ENCODE measurements around the gene MTCL1. TPM values are rescaled to one million over a fixed set of nuclear protein-coding genes. Genes with fewer than 3 reads are reported as not detected.

MTCL1 gene
- polyA plus RNA-seq, 1 experiment: 29.8 TPM

DNA sequence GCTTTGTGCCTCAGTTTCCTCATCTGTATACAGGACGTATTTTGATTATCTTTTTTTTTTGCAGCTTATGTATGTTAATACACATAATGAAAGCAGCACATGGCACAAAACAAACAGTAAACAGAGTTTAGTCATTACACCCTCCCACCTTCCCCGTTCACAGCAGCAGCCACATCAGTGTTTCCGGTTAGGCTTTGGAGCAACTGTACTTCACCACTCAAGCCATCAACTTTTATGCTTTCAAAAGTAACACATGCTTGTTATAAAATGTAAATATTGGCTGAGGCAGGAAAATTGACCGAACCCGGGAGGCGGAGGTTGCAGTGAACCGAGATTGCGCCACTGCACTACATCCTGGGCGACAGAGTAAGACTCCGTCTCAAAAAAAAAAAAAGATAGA is 117.3 kb downstream of the MTCL1 start:
- Histone ChIP-seq H3K4me3 (ENCODE audit: low read depth, low read length) (no peak overlapping the region), H3K27me3 (ENCODE audit: control insufficient read depth, insufficient read depth, low read length) (no peaks in the 10 kb centered on the region), H3K36me3 (ENCODE audit: control insufficient read depth, insufficient read depth, low read length) (peaks cover 45% of the 10 kb centered on the region)
- POLR2A ChIA-PET: no interaction called here
- CTCF ChIA-PET: no interaction called here
- DNase-seq (ENCODE audit: low read depth): no peak
- TF ChIP-seq CTCF (IDR thresholded peaks at IDR 0.05; ENCODE audit: insufficient read depth, low read depth, low read length): no peak

DNA sequence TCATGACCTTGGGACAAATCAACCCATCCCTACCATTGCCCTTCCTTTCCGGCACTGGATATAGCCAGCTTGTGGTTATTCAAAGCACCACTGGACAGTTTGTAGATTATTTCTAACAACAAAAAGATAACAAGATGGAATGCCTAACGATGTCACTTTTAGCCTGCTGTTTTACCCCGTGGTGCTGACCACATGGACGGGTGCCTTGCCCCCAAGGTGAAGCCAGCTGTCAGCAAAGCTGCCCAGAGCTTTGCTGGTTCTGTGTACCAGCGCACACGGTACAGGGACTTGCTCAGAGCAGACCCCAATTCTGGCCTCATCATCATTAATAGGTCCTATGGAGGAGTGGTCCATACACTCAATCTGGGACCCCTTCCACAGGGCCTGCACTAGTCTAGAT is 118.2 kb downstream of the MTCL1 start:
- no peak for TF ChIP-seq CTCF (IDR thresholded peaks at IDR 0.05; ENCODE audit: insufficient read depth, low read depth, low read length)
- no peak overlapping the region for H3K4me3 ChIP-seq (ENCODE audit: low read depth, low read length)
- POLR2A ChIA-PET: interaction anchor here (0.6 kb wide), 1 partner anchor 189 kb away, joined by 4 read pairs; no protein-coding TSS in a partner anchor
- DNase-seq (ENCODE audit: low read depth): no peak
- no peaks in the 10 kb centered on the region for H3K27me3 ChIP-seq (ENCODE audit: control insufficient read depth, insufficient read depth, low read length)
- CTCF ChIA-PET: no interaction called here
- H3K36me3 ChIP-seq (ENCODE audit: control insufficient read depth, insufficient read depth, low read length): peaks cover 41% of the 10 kb centered on the region

DNA sequence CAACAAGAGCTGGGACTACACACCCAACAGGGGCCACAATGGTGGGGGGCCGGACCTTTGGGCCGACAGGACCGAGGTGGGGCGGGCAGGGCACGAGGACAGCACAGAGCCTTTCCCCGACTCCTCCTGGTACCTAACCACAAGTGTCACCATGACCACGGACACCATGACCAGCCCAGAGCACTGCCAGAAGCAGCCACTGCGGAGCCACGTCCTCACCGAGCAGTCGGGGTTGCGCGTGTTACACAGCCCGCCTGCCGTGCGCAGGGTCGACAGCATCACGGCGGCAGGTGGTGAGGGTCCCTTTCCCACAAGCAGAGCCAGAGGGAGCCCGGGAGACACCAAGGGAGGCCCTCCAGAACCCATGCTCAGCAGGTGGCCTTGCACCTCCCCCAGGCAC is 119.5 kb downstream of the MTCL1 start:
- TF ChIP-seq CTCF (IDR thresholded peaks at IDR 0.05; ENCODE audit: insufficient read depth, low read depth, low read length): no peak
- CTCF ChIA-PET: no interaction called here
- no peak for DNase-seq (ENCODE audit: low read depth)
- H3K36me3 ChIP-seq (ENCODE audit: control insufficient read depth, insufficient read depth, low read length): peaks cover 36% of the 10 kb centered on the region
- no peaks in the 10 kb centered on the region for H3K27me3 ChIP-seq (ENCODE audit: control insufficient read depth, insufficient read depth, low read length)
- POLR2A ChIA-PET: no interaction called here
- no peak overlapping the region for H3K4me3 ChIP-seq (ENCODE audit: low read depth, low read length)

DNA sequence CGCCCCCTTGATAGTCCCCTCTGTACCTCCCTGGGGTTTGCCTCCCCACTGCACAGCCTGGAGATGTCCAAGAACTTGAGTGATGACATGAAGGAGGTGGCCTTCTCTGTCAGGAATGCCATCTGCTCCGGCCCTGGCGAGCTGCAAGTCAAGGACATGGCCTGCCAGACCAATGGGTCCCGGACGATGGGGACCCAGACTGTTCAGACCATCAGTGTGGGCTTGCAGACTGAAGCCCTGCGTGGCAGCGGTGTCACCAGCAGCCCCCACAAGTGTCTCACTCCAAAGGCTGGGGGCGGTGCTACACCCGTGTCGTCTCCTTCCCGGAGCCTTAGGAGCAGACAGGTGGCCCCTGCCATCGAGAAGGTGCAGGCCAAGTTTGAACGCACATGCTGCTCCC is 119.9 kb downstream of the MTCL1 start:
- no peak for DNase-seq (ENCODE audit: low read depth)
- CTCF ChIA-PET: no interaction called here
- POLR2A ChIA-PET: no interaction called here
- Histone ChIP-seq H3K36me3 (ENCODE audit: control insufficient read depth, insufficient read depth, low read length) (peaks cover 36% of the 10 kb centered on the region), H3K27me3 (ENCODE audit: control insufficient read depth, insufficient read depth, low read length) (no peaks in the 10 kb centered on the region), H3K4me3 (ENCODE audit: low read depth, low read length) (no peak overlapping the region)
- no peak for TF ChIP-seq CTCF (IDR thresholded peaks at IDR 0.05; ENCODE audit: insufficient read depth, low read depth, low read length)

DNA sequence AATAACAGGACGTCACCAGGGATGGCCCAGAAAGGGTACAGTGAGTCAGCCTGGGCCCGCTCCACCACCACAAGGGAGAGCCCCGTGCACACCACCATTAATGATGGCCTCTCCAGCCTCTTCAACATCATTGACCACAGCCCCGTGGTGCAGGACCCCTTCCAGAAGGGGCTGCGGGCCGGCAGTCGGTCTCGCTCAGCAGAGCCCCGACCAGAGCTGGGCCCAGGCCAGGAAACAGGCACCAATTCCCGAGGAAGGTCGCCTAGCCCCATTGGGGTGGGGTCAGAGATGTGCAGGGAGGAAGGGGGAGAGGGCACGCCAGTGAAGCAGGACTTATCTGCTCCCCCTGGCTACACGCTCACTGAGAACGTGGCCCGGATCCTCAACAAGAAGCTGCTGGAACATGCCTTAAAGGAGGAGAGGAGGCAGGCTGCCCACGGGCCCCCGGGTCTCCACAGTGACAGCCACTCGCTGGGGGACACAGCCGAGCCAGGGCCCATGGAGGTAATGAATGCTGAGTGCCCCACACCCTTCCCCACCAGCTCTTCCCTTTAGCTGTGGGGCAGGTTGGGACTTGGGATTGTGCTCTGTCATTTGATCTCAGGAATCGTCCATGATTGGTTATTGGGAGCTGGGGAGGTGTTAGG is 120.5 kb downstream of the MTCL1 start:
- DNase-seq (ENCODE audit: low read depth): no peak
- ChIA-PET POLR2A (no interaction called here), CTCF (no interaction called here)
- no peak for TF ChIP-seq CTCF (IDR thresholded peaks at IDR 0.05; ENCODE audit: insufficient read depth, low read depth, low read length)
- Histone ChIP-seq H3K27me3 (ENCODE audit: control insufficient read depth, insufficient read depth, low read length) (no peaks in the 10 kb centered on the region), H3K4me3 (ENCODE audit: low read depth, low read length) (no peak overlapping the region), H3K36me3 (ENCODE audit: control insufficient read depth, insufficient read depth, low read length) (peaks cover 32% of the 10 kb centered on the region)

Measured in BJ (cell line).